GM18511 (cell line): Measurements from ENCODE around the gene B9D1.

Experiments
- ATAC-seq: cut with Tn5 transposase; IDR thresholded peaks from one replicate; pipeline ENCODE4 v1.9.1; 2021; ENCODE audit warnings: mild to moderate bottlenecking, moderate library complexity; ENCODE audit not compliant: unreplicated experiment

B9D1 gene

GRCh38 chr17:19388791-19389785 is 26.6 kb upstream of the B9D1 start:
- ATAC-seq, result no peak

GRCh38 chr17:19387921-19388521 is 25.5 kb upstream of the B9D1 start:
- no peak for ATAC-seq

GRCh38 chr17:19386974-19387920 is 24.7 kb upstream of the B9D1 start, which contains the start of gene MFAP4:
Gene MFAP4 (minus strand): TSS chr17:19387190. CDS start chr17:19387155, 35 bp downstream.
- ATAC-seq, result no peak

- ATAC-seq, result no peak
These were observed 23.8 kb upstream of the B9D1 start for GRCh38 chr17:19386051-19386929.

- no peak for ATAC-seq
These were observed 23.0 kb upstream of the B9D1 start for GRCh38 chr17:19385521-19385983.

- ATAC-seq, result no peak
These were observed 22.3 kb upstream of the B9D1 start for GRCh38 chr17:19384723-19385391.

GRCh38 chr17:19383681-19384470 is 21.4 kb upstream of the B9D1 start:
- no peak for ATAC-seq

- ATAC-seq, result no peak
These were observed 20.3 kb upstream of the B9D1 start for GRCh38 chr17:19382531-19383444.

GRCh38 chr17:19381741-19382444 is 19.4 kb upstream of the B9D1 start:
- ATAC-seq, result no peak

- ATAC-seq, result no peak
These were observed 18.8 kb upstream of the B9D1 start for GRCh38 chr17:19381361-19381740.

- no peak for ATAC-seq
These were observed 18.2 kb upstream of the B9D1 start for GRCh38 chr17:19380481-19381301.

- no peak for ATAC-seq
These were observed 17.0 kb upstream of the B9D1 start for GRCh38 chr17:19379361-19380065.

- peak; percentile 31 for ATAC-seq
These were observed 16.2 kb upstream of the B9D1 start, which contains the start of gene MAPK7 for GRCh38 chr17:19378416-19379360. Gene MAPK7 (plus strand): TSS chr17:19378498. CDS start chr17:19378901, 403 bp downstream.
